GM12878 (cell line): ENCODE data around the gene TRAFD1. TPM values are rescaled to one million over a fixed set of nuclear protein-coding genes. Genes with fewer than 3 reads are reported as not detected.

ENCODE experiments used
- ATAC-seq: fragments of 200-7000 bp; cut with Tn5 transposase; 3 replicates; pipeline ENCODE4 v1.9.1; 2020; ENCODE audit warnings: mild to moderate bottlenecking, moderate library complexity
- BruUV-seq: library from RNA; stranded (reverse); fragments of 400-500 nt; replicated peaks from 2 replicates; lab custom pipeline; 2021; lab: Mats Ljungman, UMichigan
- CTCF ChIA-PET: fragments of 300-600 bp; sonication (Branson Sonifier 250); formaldehyde crosslinking; extraction: SDS; loops from one replicate; lab custom pipeline; 2021; ENCODE audit warnings: inconsistent platforms; lab: Yijun Ruan, JAX
- POLR2A ChIA-PET: fragments of 350-600 bp; formaldehyde crosslinking; extraction: SDS; loops from one replicate; lab custom pipeline; 2021; ENCODE audit warnings: inconsistent platforms; lab: Charles Lee
- RAD21 ChIA-PET: fragments of 300-600 bp; sonication (Branson Sonifier 250); formaldehyde crosslinking; loops from one replicate; lab custom pipeline; 2023; ENCODE audit warnings: antibody characterized with exemption; ENCODE audit not compliant: unreplicated experiment; lab: Charles Lee
- SMC1A ChIA-PET: fragments of 300-600 bp; sonication (Branson Sonifier 250); formaldehyde crosslinking; loops from one replicate; lab custom pipeline; 2023; ENCODE audit not compliant: unreplicated experiment, uncharacterized antibody; lab: Charles Lee
- DNase-seq: peaks from one replicate; pipeline ENCODE4 v3.0.0-alpha.2; 2011; ENCODE audit warnings: low read depth, low spot score
- FAIRE-seq: peaks from 3 replicates; lab custom pipeline; 2011; peaks lifted over from hg19 to GRCh38; lab: Jason Lieb, UNC
- H2AFZ ChIP-seq: 2 replicates; pipeline ENCODE4 v1.6.0; 2011; ENCODE audit warnings: low read depth, low read length, control low read depth; ENCODE audit not compliant: control insufficient read depth
- H3K27ac ChIP-seq: 2 replicates; pipeline ENCODE4 v1.5.1; 2011; ENCODE audit warnings: control low read depth; ENCODE audit not compliant: control insufficient read depth, insufficient read depth
- H3K27me3 ChIP-seq, 2 experiments: replicated peaks in 1 of 2; 2 replicates each; pipeline versions ENCODE4 v1.6.0 to v1.6.1; 2011; ENCODE audit warnings: low read length in 1 of 2; ENCODE audit not compliant: control insufficient read depth in 2 of 2, insufficient read depth in 2 of 2
- H3K36me3 ChIP-seq, 2 experiments: 2 replicates each; pipeline ENCODE4 v1.5.1; 2011; ENCODE audit warnings: low read length in 1 of 2; ENCODE audit not compliant: control insufficient read depth in 2 of 2, insufficient read depth in 2 of 2
- H3K4me1 ChIP-seq: 2 replicates; pipeline ENCODE4 v1.6.1; 2011; ENCODE audit warnings: mild to moderate bottlenecking, low read length, moderate library complexity, mixed read lengths; ENCODE audit not compliant: control insufficient read depth, insufficient read depth
- H3K4me2 ChIP-seq: 2 replicates; pipeline ENCODE4 v1.6.0; 2011; ENCODE audit warnings: control low read depth; ENCODE audit not compliant: control insufficient read depth, insufficient read depth
- H3K4me3 ChIP-seq: fragments of 200-600 bp; sonication (generic); 2 replicates; pipeline ENCODE4 v1.5.1; 2016
- H3K79me2 ChIP-seq: 2 replicates; pipeline ENCODE4 v1.6.0; 2011; ENCODE audit warnings: low read length; ENCODE audit not compliant: control insufficient read depth, insufficient read depth
- H3K9ac ChIP-seq: 2 replicates; pipeline ENCODE4 v1.8.0; 2011; ENCODE audit warnings: low read length, control low read depth, mixed read lengths; ENCODE audit not compliant: control insufficient read depth, insufficient read depth
- H3K9me3 ChIP-seq: replicated peaks from 3 replicates; pipeline ENCODE4 v1.5.1; 2011; ENCODE audit warnings: mild to moderate bottlenecking, low read length; ENCODE audit not compliant: control insufficient read depth, insufficient read depth
- H4K20me1 ChIP-seq: 2 replicates; pipeline ENCODE4 v1.6.0; 2011; ENCODE audit not compliant: control insufficient read depth, insufficient read depth
- BCL11A ChIP-seq: IDR thresholded peaks from 2 replicates; pipeline ENCODE4 v1.6.1; 2011; ENCODE audit warnings: low read depth, low read length
- CHD4 ChIP-seq: fragments of 200-600 bp; sonication (generic); IDR thresholded peaks from 2 replicates; pipeline ENCODE4 v1.6.1; 2016; ENCODE audit warnings: mild to moderate bottlenecking
- CREB1 ChIP-seq: IDR thresholded peaks from 2 replicates; pipeline ENCODE4 v1.6.1; 2012; ENCODE audit warnings: low read depth, mild to moderate bottlenecking, inconsistent platforms
- CREM ChIP-seq: IDR thresholded peaks from 2 replicates; pipeline ENCODE4 v1.6.1; 2014; ENCODE audit warnings: antibody characterized with exemption, low read depth
- DPF2 ChIP-seq: fragments of 450-650 bp; IDR thresholded peaks from 2 replicates; pipeline ENCODE4 v1.6.1; 2017; ENCODE audit warnings: mild to moderate bottlenecking
- E4F1 ChIP-seq: fragments of 450-650 bp; IDR thresholded peaks from 2 replicates; pipeline ENCODE4 v1.6.1; 2018; ENCODE audit warnings: borderline replicate concordance, mild to moderate bottlenecking; ENCODE audit not compliant: partially characterized antibody
- ESRRA ChIP-seq: IDR thresholded peaks from 2 replicates; pipeline ENCODE4 v1.6.1; 2012; ENCODE audit warnings: mild to moderate bottlenecking, low read length, improper control_type of control experiment
- FOXK2 ChIP-seq: fragments of 450-650 bp; IDR thresholded peaks from 2 replicates; pipeline ENCODE4 v1.6.1; 2017; ENCODE audit warnings: mild to moderate bottlenecking, moderate library complexity
- JUNB ChIP-seq: IDR thresholded peaks from 2 replicates; pipeline ENCODE4 v1.6.1; 2016; ENCODE audit warnings: antibody characterized with exemption, mild to moderate bottlenecking
- PAX8 ChIP-seq: fragments of 450-650 bp; IDR thresholded peaks from 2 replicates; pipeline ENCODE4 v1.6.1; 2017; ENCODE audit warnings: mild to moderate bottlenecking, moderate library complexity
- SMAD5 ChIP-seq: IDR thresholded peaks from 2 replicates; pipeline ENCODE4 v1.6.1; 2016; ENCODE audit warnings: antibody characterized with exemption, low read depth
- TARDBP ChIP-seq: IDR thresholded peaks from 2 replicates; pipeline ENCODE4 v1.6.1; 2016; ENCODE audit warnings: borderline replicate concordance
- ZZZ3 ChIP-seq: IDR thresholded peaks from 2 replicates; pipeline ENCODE4 v1.6.1; 2011; ENCODE audit warnings: low read depth; ENCODE audit not compliant: control insufficient read depth, insufficient read length
- WGBS: methylation state at CpG from one replicate; pipeline ENCODE4 v1.1.6; 2016; ENCODE audit warnings: low lambda C conversion rate; ENCODE audit not compliant: insufficient replicate concordance, insufficient coverage; ENCODE audit errors: missing lambda C conversion rate; 5-methylcytosine and 5-hydroxymethylcytosine counted together
- in situ Hi-C: fragments of 300-500 bp; cut with MboI; formaldehyde crosslinking; loops from 9 replicates; pipeline ENCODE4 v1.14.3; 2018; ENCODE audit warnings: mixed read lengths
- intact Hi-C: fragments of 100-400 bp; cut with micrococcal nuclease; formaldehyde crosslinking; loops from one replicate; pipeline ENCODE4 v1.14.2; 2022; ENCODE audit not compliant: unreplicated experiment
- polyA plus RNA-seq, 11 experiments: library from polyadenylated mRNA; depleted of rRNA in 4 of 11; unstranded in 6 of 11; stranded (reverse) in 5 of 11; fragments of >200 nt; fragmentation: Nextera tagmentation in 4 of 11; fragmentation: Illumina TruSeq in 1 of 11; extraction: Ambion mirVana in 4 of 11; extraction: Trizol in 1 of 11; gene quantifications; 1 replicate in 1 of 11; 2 replicates in 10 of 11; pipeline versions ENCODE4 v1.2.1 to v1.2.3, GENCODE V29; 2011 to 2016; ENCODE audit warnings: inconsistent platforms in 2 of 11, missing spikeins in 2 of 11, low read depth in 1 of 11
- total RNA-seq, 4 experiments: library from RNA; depleted of rRNA in 3 of 4; stranded (reverse); fragments of >200 nt in 3 of 4; fragmentation: Illumina TruSeq in 1 of 4; extraction: Trizol in 1 of 4; gene quantifications; 2 replicates each; pipeline versions ENCODE4 v1.2.1 to v1.2.3, GENCODE V29; 2013 to 2021
- TF ChIP-seq, protein P1 (sequence below): fragments of 450-650 bp; IDR thresholded peaks from 2 replicates; pipeline ENCODE4 v1.6.1; 2016; ENCODE audit warnings: mild to moderate bottlenecking
- TF ChIP-seq, protein P2 (sequence below): IDR thresholded peaks from 2 replicates; pipeline ENCODE4 v1.6.1; 2012; ENCODE audit warnings: mild to moderate bottlenecking, low read depth, low read length

Gene TRAFD1
- total and polyA plus RNA-seq, 10 of the 15 experiments (the other 5 are each of a cell fraction or from before 2014, with no cell fraction given): 37.2 to 55.5 (median 46.2) TPM

DNA sequence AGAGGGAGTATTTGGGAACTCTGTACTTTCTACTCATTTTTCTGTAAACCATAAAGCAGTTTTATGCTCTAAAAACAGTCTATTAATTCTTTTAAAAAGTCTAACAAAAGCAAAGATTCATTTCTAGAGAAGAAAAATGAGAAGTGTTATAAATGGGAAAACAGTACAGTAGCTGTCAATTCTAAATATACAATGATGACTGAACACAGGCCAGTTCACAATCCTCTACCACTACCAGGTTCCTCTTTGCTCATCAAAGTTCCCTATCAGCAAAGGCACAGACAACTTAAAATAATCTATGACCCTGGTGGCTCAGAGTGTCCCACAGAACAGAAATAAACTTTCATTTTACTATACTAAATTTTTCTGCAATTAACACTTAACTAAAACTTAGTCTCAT, 29.3 kb upstream of the TRAFD1 start (continued):
- TF ChIP-seq ZZZ3 (no peak), PAX8 (no peak), CREM (peak; percentile 22; the same call in 1 of the 2 replicates), ESRRA (no peak), DPF2 (no peak)

GRCh38 chr12:112096667-112097066, 28.7 kb upstream of the TRAFD1 start:
- no peaks in the 10 kb centered on the region for H4K20me1 ChIP-seq
- peaks cover 54% of the 10 kb centered on the region for H3K79me2 ChIP-seq
- POLR2A ChIA-PET: interaction anchor here (0.6 to 3.3 kb wide), 6 partner anchors 10 to 83 kb away, joined by 3 to 34 read pairs (median 6); partner anchors contain the start of genes ERP29, TMEM116 and TRAFD1
- RAD21 ChIA-PET: interaction anchor here (0.6 to 4.1 kb wide), 4 partner anchors 11 to 35 kb away, joined by 3 to 35 read pairs (median 4); partner anchors contain the start of gene NAA25
- peak overlapping the region; percentile 29; the same call in 1 of the 2 replicates for H3K4me3 ChIP-seq
- DNase-seq: no peak
- H3K27me3 ChIP-seq: no peaks in the 10 kb centered on the region
- FAIRE-seq: peak; percentile 52
- no TSS peak for BruUV-seq
- intact Hi-C loops (no loop called here), in situ Hi-C loops (no loop called here)
- SMC1A ChIA-PET: interaction anchor here (0.7 to 4.4 kb wide), 9 partner anchors 11 to 36 kb away, joined by 3 to 35 read pairs (median 5); partner anchors contain the start of genes NAA25 and TRAFD1
- peaks cover 20% of the 10 kb centered on the region for H3K4me1 ChIP-seq
- 9% methylated on average over 2 of the region's 2 CpGs for WGBS
- TF ChIP-seq, protein P1, sequence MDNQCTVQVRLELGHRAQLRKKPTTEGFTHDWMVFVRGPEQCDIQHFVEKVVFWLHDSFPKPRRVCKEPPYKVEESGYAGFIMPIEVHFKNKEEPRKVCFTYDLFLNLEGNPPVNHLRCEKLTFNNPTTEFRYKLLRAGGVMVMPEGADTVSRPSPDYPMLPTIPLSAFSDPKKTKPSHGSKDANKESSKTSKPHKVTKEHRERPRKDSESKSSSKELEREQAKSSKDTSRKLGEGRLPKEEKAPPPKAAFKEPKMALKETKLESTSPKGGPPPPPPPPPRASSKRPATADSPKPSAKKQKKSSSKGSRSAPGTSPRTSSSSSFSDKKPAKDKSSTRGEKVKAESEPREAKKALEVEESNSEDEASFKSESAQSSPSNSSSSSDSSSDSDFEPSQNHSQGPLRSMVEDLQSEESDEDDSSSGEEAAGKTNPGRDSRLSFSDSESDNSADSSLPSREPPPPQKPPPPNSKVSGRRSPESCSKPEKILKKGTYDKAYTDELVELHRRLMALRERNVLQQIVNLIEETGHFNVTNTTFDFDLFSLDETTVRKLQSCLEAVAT: no peak
- TF ChIP-seq JUNB (peak; percentile 38; the same call in 1 of the 2 replicates), TARDBP (no peak), FOXK2 (no peak), E4F1 (no peak), CREB1 (peak; percentile 69; the same call in 1 of the 2 replicates), CHD4 (no peak), SMAD5 (peak; percentile 4; the same call in 1 of the 2 replicates), BCL11A (0 out of 2 replicates have a peak, but pooled peaks have one; percentile 13)
- TF ChIP-seq, protein P2, sequence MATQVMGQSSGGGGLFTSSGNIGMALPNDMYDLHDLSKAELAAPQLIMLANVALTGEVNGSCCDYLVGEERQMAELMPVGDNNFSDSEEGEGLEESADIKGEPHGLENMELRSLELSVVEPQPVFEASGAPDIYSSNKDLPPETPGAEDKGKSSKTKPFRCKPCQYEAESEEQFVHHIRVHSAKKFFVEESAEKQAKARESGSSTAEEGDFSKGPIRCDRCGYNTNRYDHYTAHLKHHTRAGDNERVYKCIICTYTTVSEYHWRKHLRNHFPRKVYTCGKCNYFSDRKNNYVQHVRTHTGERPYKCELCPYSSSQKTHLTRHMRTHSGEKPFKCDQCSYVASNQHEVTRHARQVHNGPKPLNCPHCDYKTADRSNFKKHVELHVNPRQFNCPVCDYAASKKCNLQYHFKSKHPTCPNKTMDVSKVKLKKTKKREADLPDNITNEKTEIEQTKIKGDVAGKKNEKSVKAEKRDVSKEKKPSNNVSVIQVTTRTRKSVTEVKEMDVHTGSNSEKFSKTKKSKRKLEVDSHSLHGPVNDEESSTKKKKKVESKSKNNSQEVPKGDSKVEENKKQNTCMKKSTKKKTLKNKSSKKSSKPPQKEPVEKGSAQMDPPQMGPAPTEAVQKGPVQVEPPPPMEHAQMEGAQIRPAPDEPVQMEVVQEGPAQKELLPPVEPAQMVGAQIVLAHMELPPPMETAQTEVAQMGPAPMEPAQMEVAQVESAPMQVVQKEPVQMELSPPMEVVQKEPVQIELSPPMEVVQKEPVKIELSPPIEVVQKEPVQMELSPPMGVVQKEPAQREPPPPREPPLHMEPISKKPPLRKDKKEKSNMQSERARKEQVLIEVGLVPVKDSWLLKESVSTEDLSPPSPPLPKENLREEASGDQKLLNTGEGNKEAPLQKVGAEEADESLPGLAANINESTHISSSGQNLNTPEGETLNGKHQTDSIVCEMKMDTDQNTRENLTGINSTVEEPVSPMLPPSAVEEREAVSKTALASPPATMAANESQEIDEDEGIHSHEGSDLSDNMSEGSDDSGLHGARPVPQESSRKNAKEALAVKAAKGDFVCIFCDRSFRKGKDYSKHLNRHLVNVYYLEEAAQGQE: no peak
- H3K36me3 ChIP-seq: peaks cover 4 to 6% of the 10 kb centered on the region in 2 experiments; a peak in 3 of 4 replicates
- no peaks in the 10 kb centered on the region for H3K9me3 ChIP-seq
- H3K27ac ChIP-seq: peak overlapping the region; percentile 75
- peak; percentile 67 for ATAC-seq
- H2AFZ ChIP-seq: no peak overlapping the region
- CTCF ChIA-PET: interaction anchor here (0.9 to 3.5 kb wide), 4 partner anchors 10 to 290 kb away, joined by 3 to 19 read pairs (median 4); partner anchors contain the start of gene NAA25
- H3K9ac ChIP-seq: peak overlapping the region; percentile 8; the same call in 1 of the 2 replicates
- H3K4me2 ChIP-seq: peak overlapping the region; percentile 66
